Natural killer cell (primary cell): Measurements from ENCODE around the gene INPP4A. TPM values are rescaled to one million over a fixed set of nuclear protein-coding genes. Genes with fewer than 3 reads are reported as not detected.

Source experiments
- ATAC-seq, 3 donors: fragments of 150-1000 bp in 2 of 3; fragments of 200-7000 bp in 1 of 3; cut with Tn5 transposase; 1 replicate in 1 of 3; 2 replicates in 2 of 3; pipeline ENCODE4 v1.10.0; 2021; ENCODE audit warnings: mild to moderate bottlenecking in 2 of 3, moderate library complexity in 2 of 3
- DNase-seq, 2 donors: peaks; one replicate each; pipeline versions ENCODE4 v3.0.0 to v3.0.0-alpha.2; 2013 to 2021; ENCODE audit warnings: mixed read lengths in 1 of 2
- H3K27ac ChIP-seq: one replicate; pipeline ENCODE4 v1.5.1; 2013; ENCODE audit warnings: mild to moderate bottlenecking, low read length
- H3K27me3 ChIP-seq: one replicate; pipeline ENCODE4 v1.6.1; 2013; ENCODE audit warnings: low read length; ENCODE audit not compliant: control insufficient read depth, insufficient read depth
- H3K36me3 ChIP-seq: one replicate; pipeline ENCODE4 v1.6.1; 2013; ENCODE audit warnings: low read length; ENCODE audit not compliant: control insufficient read depth, insufficient read depth
- H3K4me1 ChIP-seq: one replicate; pipeline ENCODE4 v1.6.1; 2013; ENCODE audit warnings: low read length; ENCODE audit not compliant: control insufficient read depth, insufficient read depth
- H3K4me3 ChIP-seq: one replicate; pipeline ENCODE4 v1.5.1; 2013; ENCODE audit warnings: low read length
- H3K9me3 ChIP-seq: one replicate; pipeline ENCODE4 v1.6.1; 2013; ENCODE audit warnings: low read length; ENCODE audit not compliant: control insufficient read depth, insufficient read depth
- H3K27ac Mint-ChIP-seq, 2 donors: one replicate each; pipeline ENCODE4 v1.8.0; 2022; ENCODE audit warnings: mild to moderate bottlenecking in 2 of 2, mixed read lengths in 2 of 2, moderate library complexity in 1 of 2
- H3K27me3 Mint-ChIP-seq, 2 donors: one replicate each; pipeline ENCODE4 v1.8.0; 2022; ENCODE audit warnings: low read depth in 2 of 2, mixed read lengths in 2 of 2
- H3K36me3 Mint-ChIP-seq: one replicate; pipeline ENCODE4 v1.8.0; 2022; ENCODE audit warnings: mixed read lengths
- H3K4me1 Mint-ChIP-seq, 2 donors: one replicate each; pipeline ENCODE4 v1.8.0; 2022; ENCODE audit warnings: mixed read lengths in 2 of 2
- H3K4me3 Mint-ChIP-seq: one replicate; pipeline ENCODE4 v1.8.0; 2022; ENCODE audit warnings: mild to moderate bottlenecking, moderate library complexity, mixed read lengths
- H3K9me3 Mint-ChIP-seq, 2 donors: one replicate each; pipeline ENCODE4 v1.8.0; 2022; ENCODE audit warnings: mixed read lengths in 2 of 2
- CTCF ChIP-seq: fragments of 200-600 bp; IDR thresholded peaks from one replicate; pipeline ENCODE4 v1.8.0; 2022; ENCODE audit warnings: antibody characterized with exemption
- WGBS: methylation state at CpG from one replicate; pipeline ENCODE4 v1.1.7; 2013; ENCODE audit warnings: missing lambda C conversion rate; ENCODE audit not compliant: insufficient coverage; 5-methylcytosine and 5-hydroxymethylcytosine counted together
- intact Hi-C: fragments of 100-400 bp; cut with micrococcal nuclease; formaldehyde crosslinking; loops from one replicate; pipeline ENCODE4 v1.14.2; 2022
- total RNA-seq, 4 donors: library from RNA; stranded (reverse); fragments of 120-200 nt in 1 of 4; gene quantifications; one replicate each; pipeline versions ENCODE4 v1.2.3 to v1.2.4, GENCODE V29; 2013 to 2022

Gene INPP4A
- total RNA-seq, 3 donors from 2014 or later (not counting 1 experiment from before 2014, with no cell fraction given): 192 to 243 (median 225) TPM

DNA sequence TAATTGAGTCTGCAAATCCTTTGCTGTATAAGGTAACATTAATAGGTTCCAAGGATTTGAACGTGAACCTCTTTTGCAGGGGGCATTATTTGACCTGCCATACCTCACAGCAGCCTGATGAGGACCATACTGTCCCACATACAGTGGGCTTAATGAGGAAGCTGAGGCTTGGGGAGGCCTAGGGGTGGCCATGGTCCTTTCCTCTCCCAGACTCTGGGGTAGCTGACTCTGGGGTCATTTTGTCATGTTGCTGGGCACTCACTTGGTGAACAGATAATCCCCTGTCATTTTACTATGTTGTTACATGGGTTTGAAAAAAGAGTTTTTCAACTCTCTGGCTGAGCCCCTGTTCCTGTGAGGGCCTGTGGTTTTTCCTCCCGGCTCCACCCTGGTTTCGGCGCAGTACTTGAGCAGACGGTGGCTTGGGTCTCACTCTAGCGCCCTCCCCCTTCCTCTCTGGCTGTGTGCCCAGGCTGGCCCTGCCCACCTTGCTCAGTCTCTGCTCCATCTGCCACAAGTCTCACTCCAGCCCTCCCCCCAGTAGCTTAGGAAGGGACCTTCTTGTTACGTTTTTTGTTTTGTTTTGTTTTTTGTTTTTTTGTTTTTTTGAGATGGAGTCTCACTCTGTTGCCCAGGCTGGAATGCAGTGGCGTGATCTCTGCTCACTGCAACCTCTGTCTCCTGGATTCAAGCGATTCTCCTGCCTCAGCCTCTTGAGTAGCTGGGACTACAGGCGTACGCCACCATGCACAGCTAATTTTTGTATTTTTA lies 21.0 kb downstream of the INPP4A start:
- intact Hi-C loops: loop anchor here (1.0 to 10.0 kb wide), 7 partner anchors 11 to 751 kb away; partner anchors contain the start of gene ZAP70
- no peaks in the 10 kb centered on the region for H3K27me3 ChIP-seq

DNA sequence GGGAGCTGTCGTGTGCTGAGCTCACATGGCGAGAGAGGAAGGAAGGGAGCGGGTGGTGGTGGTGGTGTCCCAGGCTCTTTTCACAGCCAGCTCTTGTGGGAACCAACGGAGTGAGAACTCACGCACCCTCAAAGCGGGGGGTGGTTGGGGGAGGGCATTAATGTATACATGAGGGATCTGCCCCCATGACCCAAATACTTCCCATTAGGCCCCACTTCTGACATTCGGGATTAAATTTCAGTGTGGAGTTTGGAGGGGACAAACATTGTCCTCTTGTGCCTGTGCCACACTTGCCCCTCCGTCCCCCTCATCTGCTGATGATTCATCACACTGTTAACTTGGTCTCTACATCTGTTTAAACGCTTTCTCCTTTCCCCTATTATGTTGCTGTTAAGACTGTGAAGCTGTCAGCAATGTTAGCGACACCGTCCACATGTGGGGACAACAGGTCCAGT lies 22.5 kb downstream of the INPP4A start:
- TF ChIP-seq CTCF: no peak
- peak overlapping the region; percentile 94 for H3K4me3 Mint-ChIP-seq
- H3K27me3 ChIP-seq: no peaks in the 10 kb centered on the region
- peak in 1 of 2 donors; percentile 62 for DNase-seq
- 33% methylated on average over 8 of the region's 11 CpGs for WGBS
- H3K9me3 Mint-ChIP-seq: no peaks in the 10 kb centered on the region
- H3K36me3 ChIP-seq: no peaks in the 10 kb centered on the region
- peak; percentile 36 to 52 (median 50) for ATAC-seq
- intact Hi-C loops: loop anchor here (5.0 to 10.0 kb wide), 2 partner anchors 190 to 752 kb away; partner anchors contain the start of gene ZAP70
- no peaks in the 10 kb centered on the region for H3K36me3 Mint-ChIP-seq
- H3K27me3 Mint-ChIP-seq: no peaks in the 10 kb centered on the region
- H3K4me1 ChIP-seq: peaks cover 99% of the 10 kb centered on the region
- H3K27ac ChIP-seq: peak overlapping the region; percentile 95
- H3K27ac Mint-ChIP-seq: peak overlapping the region; percentile 98 to 99
- H3K9me3 ChIP-seq: no peaks in the 10 kb centered on the region
- peaks cover 75 to 88% of the 10 kb centered on the region in 2 donors for H3K4me1 Mint-ChIP-seq
- no peak overlapping the region for H3K4me3 ChIP-seq

More for the DNA sequence above, 21.0 kb downstream of the INPP4A start:
- Histone ChIP-seq H3K36me3 (no peaks in the 10 kb centered on the region), H3K4me3 (peak overlapping the region; percentile 8), H3K4me1 (peaks cover 99% of the 10 kb centered on the region), H3K9me3 (no peaks in the 10 kb centered on the region), H3K27ac (peak overlapping the region; percentile 95)
- peak overlapping the region; percentile 94 for H3K4me3 Mint-ChIP-seq
- H3K9me3 Mint-ChIP-seq: no peaks in the 10 kb centered on the region
- peak; percentile 25 to 53 (median 46) for ATAC-seq
- no peaks in the 10 kb centered on the region for H3K36me3 Mint-ChIP-seq
- peak; percentile 56 to 93 for DNase-seq
- H3K4me1 Mint-ChIP-seq: peaks cover 75 to 88% of the 10 kb centered on the region in 2 donors
- 21% methylated on average over 11 of the region's 11 CpGs for WGBS
- H3K27ac Mint-ChIP-seq: peak overlapping the region; percentile 98 to 99
- no peaks in the 10 kb centered on the region for H3K27me3 Mint-ChIP-seq
- no peak for TF ChIP-seq CTCF

- no peaks in the 10 kb centered on the region for H3K9me3 Mint-ChIP-seq
- no peaks in the 10 kb centered on the region for H3K27me3 Mint-ChIP-seq
- H3K4me1 Mint-ChIP-seq: peaks cover 81 to 92% of the 10 kb centered on the region in 2 donors
- WGBS: 80% methylated on average over 1 of the region's 3 CpGs
- DNase-seq (no peak), ATAC-seq (no peak)
- intact Hi-C loops: loop anchor here (5.0 to 10.0 kb wide), 2 partner anchors 190 to 753 kb away; partner anchors contain the start of gene ZAP70
- Histone ChIP-seq H3K36me3 (no peaks in the 10 kb centered on the region), H3K4me3 (no peak overlapping the region), H3K4me1 (peaks cover 99% of the 10 kb centered on the region), H3K27me3 (no peaks in the 10 kb centered on the region), H3K27ac (peak overlapping the region; percentile 95), H3K9me3 (no peaks in the 10 kb centered on the region)
- peak overlapping the region; percentile 98 to 99 for H3K27ac Mint-ChIP-seq
- H3K36me3 Mint-ChIP-seq: no peaks in the 10 kb centered on the region
- TF ChIP-seq CTCF: no peak
- H3K4me3 Mint-ChIP-seq: peak overlapping the region; percentile 94
Observed at GRCh38 chr2:98467652-98468051, 23.0 kb downstream of the INPP4A start.
